Loucy (cell line): Measurements from ENCODE around the gene GABRG3.

Source experiments
- H2AFZ ChIP-seq: fragments of 200-600 bp; sonication (generic); 2 replicates; pipeline ENCODE4 v1.6.0; 2016; ENCODE audit warnings: antibody characterized with exemption, mild to moderate bottlenecking, low read length, moderate library complexity
- H3F3A ChIP-seq: fragments of 200-600 bp; 2 replicates; pipeline ENCODE4 v1.6.0; 2016; ENCODE audit warnings: antibody characterized with exemption, low read depth, mild to moderate bottlenecking
- H3K27me3 ChIP-seq: fragments of 200-600 bp; sonication (generic); 2 replicates; pipeline ENCODE4 v1.6.1; 2014; ENCODE audit warnings: low read length, mild to moderate bottlenecking; ENCODE audit not compliant: insufficient read depth, poor library complexity, severe bottlenecking
- H3K36me3 ChIP-seq: fragments of 200-600 bp; sonication (generic); 2 replicates; pipeline ENCODE4 v1.6.1; 2016; ENCODE audit warnings: low read length; ENCODE audit not compliant: insufficient read depth
- H3K4me1 ChIP-seq: fragments of 200-600 bp; sonication (generic); 2 replicates; pipeline ENCODE4 v1.5.1; 2014; ENCODE audit warnings: low read length, mild to moderate bottlenecking; ENCODE audit not compliant: insufficient read depth, poor library complexity, severe bottlenecking
- H3K4me2 ChIP-seq: fragments of 200-600 bp; sonication (generic); 2 replicates; pipeline ENCODE4 v1.6.0; 2014; ENCODE audit warnings: antibody characterized with exemption, low read length, low read depth, mild to moderate bottlenecking; ENCODE audit not compliant: poor library complexity, severe bottlenecking
- H3K4me3 ChIP-seq: fragments of 200-600 bp; sonication (generic); 2 replicates; pipeline ENCODE4 v1.5.1; 2014; ENCODE audit warnings: low read length, mild to moderate bottlenecking, mixed read lengths; ENCODE audit not compliant: poor library complexity, severe bottlenecking
- H3K79me2 ChIP-seq: fragments of 200-600 bp; sonication (generic); 2 replicates; pipeline ENCODE4 v1.6.1; 2014; ENCODE audit warnings: low read length; ENCODE audit not compliant: insufficient read depth
- H3K9ac ChIP-seq: fragments of 200-600 bp; sonication (generic); 2 replicates; pipeline ENCODE4 v1.6.0; 2014; ENCODE audit warnings: mild to moderate bottlenecking, low read depth, low read length, moderate library complexity; ENCODE audit not compliant: poor library complexity, severe bottlenecking
- H3K9me2 ChIP-seq: fragments of 200-600 bp; sonication (generic); replicated peaks from 2 replicates; pipeline ENCODE4 v1.6.1; 2016; ENCODE audit warnings: low read depth, low read length, mixed read lengths
- H3K9me3 ChIP-seq: fragments of 200-600 bp; sonication (generic); 2 replicates; pipeline ENCODE4 v1.6.1; 2014; ENCODE audit warnings: mild to moderate bottlenecking, antibody characterized with exemption, low read length, low read depth; ENCODE audit not compliant: insufficient read depth
- H4K20me1 ChIP-seq: fragments of 200-600 bp; sonication (generic); 2 replicates; pipeline ENCODE4 v1.6.0; 2014; ENCODE audit warnings: antibody characterized with exemption, low read length, mild to moderate bottlenecking; ENCODE audit not compliant: insufficient read depth, poor library complexity, severe bottlenecking
- CTCF ChIP-seq: fragments of 200-600 bp; sonication (generic); conservative IDR thresholded peaks from 2 replicates; pipeline ENCODE4 v1.5.1; 2014; ENCODE audit warnings: mild to moderate bottlenecking, antibody characterized with exemption, low read length
- EZH2phosphoT487 ChIP-seq: fragments of 200-600 bp; IDR thresholded peaks from 2 replicates; pipeline ENCODE4 v1.6.1; 2018; ENCODE audit warnings: antibody characterized with exemption, mild to moderate bottlenecking, moderate library complexity, borderline replicate concordance

GABRG3 gene

DNA sequence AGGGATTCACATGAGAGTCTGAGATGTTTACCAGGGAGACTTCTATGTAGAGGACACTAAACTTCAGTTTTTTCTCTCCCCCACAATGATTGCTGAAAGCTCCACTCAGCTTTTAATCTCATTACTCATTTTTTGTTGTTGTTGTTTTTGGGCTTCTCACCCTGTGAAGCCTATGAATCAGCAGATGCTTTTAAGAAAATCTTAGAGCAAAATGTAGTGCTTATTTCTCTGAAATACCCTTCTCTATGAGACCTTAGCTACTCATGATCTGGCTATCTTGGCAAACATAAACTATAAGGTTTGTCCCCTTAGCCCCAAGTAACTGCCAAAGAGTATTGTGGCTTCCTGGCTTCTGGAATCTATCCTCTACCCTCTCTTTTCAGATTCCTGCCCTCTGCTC is 590.8 kb downstream of the GABRG3 start:
- H2AFZ ChIP-seq = no peak overlapping the region
- H3F3A ChIP-seq = no peaks in the 10 kb centered on the region
- H3K9ac ChIP-seq = no peak overlapping the region
- H3K9me3 ChIP-seq = peaks cover 20% of the 10 kb centered on the region
- no peaks in the 10 kb centered on the region for H3K36me3 ChIP-seq
- H3K4me2 ChIP-seq = no peak overlapping the region
- no peaks in the 10 kb centered on the region for H4K20me1 ChIP-seq
- no peaks in the 10 kb centered on the region for H3K27me3 ChIP-seq
- TF ChIP-seq CTCF = no peak
- no peak for TF ChIP-seq EZH2phosphoT487
- H3K79me2 ChIP-seq = no peaks in the 10 kb centered on the region
- no peaks in the 10 kb centered on the region for H3K4me1 ChIP-seq
- H3K9me2 ChIP-seq = no peaks in the 10 kb centered on the region
- no peak overlapping the region for H3K4me3 ChIP-seq

- H3K4me1 ChIP-seq = no peaks in the 10 kb centered on the region
- H3K9me3 ChIP-seq = peaks cover 20% of the 10 kb centered on the region
- H3K27me3 ChIP-seq = no peaks in the 10 kb centered on the region
- no peaks in the 10 kb centered on the region for H3F3A ChIP-seq
- no peaks in the 10 kb centered on the region for H3K9me2 ChIP-seq
- H2AFZ ChIP-seq = no peak overlapping the region
- H3K4me3 ChIP-seq = no peak overlapping the region
- H3K79me2 ChIP-seq = no peaks in the 10 kb centered on the region
- no peak overlapping the region for H3K9ac ChIP-seq
- TF ChIP-seq CTCF = no peak
- TF ChIP-seq EZH2phosphoT487 = no peak
- H4K20me1 ChIP-seq = no peaks in the 10 kb centered on the region
- H3K4me2 ChIP-seq = no peak overlapping the region
- H3K36me3 ChIP-seq = no peaks in the 10 kb centered on the region
These were observed 592.9 kb downstream of the GABRG3 start for GRCh38 chr15:27563765-27564370.

DNA sequence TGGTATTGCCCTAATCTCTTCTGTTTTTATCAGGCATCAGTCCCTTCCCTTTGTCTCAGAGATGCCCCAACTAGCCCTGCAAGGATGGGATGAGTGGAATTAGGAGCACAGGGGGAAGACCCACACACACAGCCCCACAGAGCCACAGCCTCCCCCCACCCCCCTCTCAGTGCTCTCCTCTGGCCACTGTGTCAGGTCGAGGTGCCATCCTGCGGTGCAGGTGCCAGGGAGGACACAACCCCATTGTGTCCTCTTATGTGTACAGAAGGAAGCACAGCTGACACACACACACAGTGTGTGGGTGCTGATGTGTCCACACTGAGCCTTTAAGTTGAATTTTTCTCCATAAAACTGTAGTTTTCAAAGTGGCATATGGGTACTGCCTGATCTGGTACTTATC is 593.7 kb downstream of the GABRG3 start:
- Histone ChIP-seq H3K9me3 (peaks cover 17% of the 10 kb centered on the region), H3K9me2 (no peaks in the 10 kb centered on the region), H3K9ac (no peak overlapping the region), H2AFZ (no peak overlapping the region), H3K4me2 (no peak overlapping the region), H3K4me1 (no peaks in the 10 kb centered on the region), H3F3A (no peaks in the 10 kb centered on the region), H3K79me2 (no peaks in the 10 kb centered on the region), H4K20me1 (no peaks in the 10 kb centered on the region), H3K4me3 (no peak overlapping the region), H3K36me3 (no peaks in the 10 kb centered on the region), H3K27me3 (no peaks in the 10 kb centered on the region)
- no peak for TF ChIP-seq CTCF
- no peak for TF ChIP-seq EZH2phosphoT487
